T-helper 2 cell treated with Interferon-gamma antibody and Interleukin-4, amounts not matched to agents 100 ng/mL and 5 ng/mL, for 36 hours (primary cell): ENCODE results near the gene RHOT2. TPM values are rescaled to one million over a fixed set of nuclear protein-coding genes. Genes with fewer than 3 reads are reported as not detected.

ENCODE experiments used
- intact Hi-C: fragments of 100-400 bp; cut with micrococcal nuclease; formaldehyde crosslinking; loops from one replicate; pipeline ENCODE4 v1.15.1; 2023
- total RNA-seq: library from RNA; stranded (reverse); gene quantifications from 2 replicates; pipeline ENCODE4 v1.2.3, GENCODE V29; 2022

The RHOT2 gene
- total RNA-seq, 1 donor from 2014 or later = 130 TPM

DNA sequence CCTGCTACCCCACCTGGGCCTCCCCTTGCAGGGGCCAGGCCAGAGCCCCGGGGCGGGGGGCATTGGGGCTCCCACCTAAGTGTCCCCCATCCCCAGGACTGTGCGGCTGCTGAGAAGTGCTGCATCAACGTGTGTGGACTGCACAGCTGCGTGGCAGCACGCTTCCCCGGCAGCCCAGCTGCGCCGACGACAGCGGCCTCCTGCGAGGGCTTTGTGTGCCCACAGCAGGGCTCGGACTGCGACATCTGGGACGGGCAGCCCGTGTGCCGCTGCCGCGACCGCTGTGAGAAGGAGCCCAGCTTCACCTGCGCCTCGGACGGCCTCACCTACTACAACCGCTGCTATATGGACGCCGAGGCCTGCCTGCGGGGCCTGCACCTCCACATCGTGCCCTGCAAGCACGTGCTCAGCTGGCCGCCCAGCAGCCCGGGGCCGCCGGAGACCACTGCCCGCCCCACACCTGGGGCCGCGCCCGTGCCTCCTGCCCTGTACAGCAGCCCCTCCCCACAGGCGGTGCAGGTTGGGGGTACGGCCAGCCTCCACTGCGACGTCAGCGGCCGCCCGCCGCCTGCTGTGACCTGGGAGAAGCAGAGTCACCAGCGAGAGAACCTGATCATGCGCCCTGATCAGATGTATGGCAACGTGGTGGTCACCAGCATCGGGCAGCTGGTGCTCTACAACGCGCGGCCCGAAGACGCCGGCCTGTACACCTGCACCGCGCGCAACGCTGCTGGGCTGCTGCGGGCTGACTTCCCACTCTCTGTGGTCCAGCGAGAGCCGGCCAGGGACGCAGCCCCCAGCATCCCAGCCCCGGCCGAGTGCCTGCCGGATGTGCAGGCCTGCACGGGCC lies 35.2 kb upstream of the RHOT2 start:
- intact Hi-C loops = no loop called here

DNA sequence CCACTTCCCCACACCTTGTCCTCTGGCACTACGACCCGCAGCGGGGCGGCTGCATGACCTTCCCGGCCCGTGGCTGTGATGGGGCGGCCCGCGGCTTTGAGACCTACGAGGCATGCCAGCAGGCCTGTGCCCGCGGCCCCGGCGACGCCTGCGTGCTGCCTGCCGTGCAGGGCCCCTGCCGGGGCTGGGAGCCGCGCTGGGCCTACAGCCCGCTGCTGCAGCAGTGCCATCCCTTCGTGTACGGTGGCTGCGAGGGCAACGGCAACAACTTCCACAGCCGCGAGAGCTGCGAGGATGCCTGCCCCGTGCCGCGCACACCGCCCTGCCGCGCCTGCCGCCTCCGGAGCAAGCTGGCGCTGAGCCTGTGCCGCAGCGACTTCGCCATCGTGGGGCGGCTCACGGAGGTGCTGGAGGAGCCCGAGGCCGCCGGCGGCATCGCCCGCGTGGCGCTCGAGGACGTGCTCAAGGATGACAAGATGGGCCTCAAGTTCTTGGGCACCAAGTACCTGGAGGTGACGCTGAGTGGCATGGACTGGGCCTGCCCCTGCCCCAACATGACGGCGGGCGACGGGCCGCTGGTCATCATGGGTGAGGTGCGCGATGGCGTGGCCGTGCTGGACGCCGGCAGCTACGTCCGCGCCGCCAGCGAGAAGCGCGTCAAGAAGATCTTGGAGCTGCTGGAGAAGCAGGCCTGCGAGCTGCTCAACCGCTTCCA lies 34.4 kb upstream of the RHOT2 start:
- intact Hi-C loops = no loop called here

DNA sequence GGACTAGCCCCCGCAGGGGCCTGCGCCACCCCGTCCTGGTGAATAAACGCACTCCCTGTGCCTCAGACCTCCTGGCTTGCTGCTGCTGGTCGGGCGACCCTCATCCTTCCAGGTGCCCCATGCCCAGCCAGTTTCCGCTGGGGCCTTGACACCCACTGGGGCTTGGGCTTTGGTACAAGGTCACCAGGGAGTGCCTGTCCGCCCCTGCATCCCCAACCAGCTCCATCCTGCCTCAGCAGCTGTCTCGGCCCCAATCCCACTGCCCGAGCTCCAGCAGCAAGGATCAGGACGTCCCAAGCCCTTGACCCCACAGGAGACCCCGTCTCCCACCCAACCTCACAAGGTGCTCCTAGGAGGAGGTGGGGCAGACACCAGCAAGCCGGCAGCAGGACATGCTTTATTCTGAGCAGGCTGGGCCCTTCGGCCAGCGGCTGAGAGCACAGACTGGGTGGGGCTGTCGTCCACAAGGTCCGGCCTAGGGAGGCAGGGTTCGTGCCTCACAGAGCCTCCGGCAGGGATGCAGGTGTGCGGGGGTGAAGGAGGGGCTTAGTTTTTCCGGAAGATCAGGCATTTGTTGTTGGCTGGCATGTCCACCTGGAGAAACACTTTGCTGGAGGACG lies 33.8 kb upstream of the RHOT2 start:
- intact Hi-C loops = no loop called here

DNA sequence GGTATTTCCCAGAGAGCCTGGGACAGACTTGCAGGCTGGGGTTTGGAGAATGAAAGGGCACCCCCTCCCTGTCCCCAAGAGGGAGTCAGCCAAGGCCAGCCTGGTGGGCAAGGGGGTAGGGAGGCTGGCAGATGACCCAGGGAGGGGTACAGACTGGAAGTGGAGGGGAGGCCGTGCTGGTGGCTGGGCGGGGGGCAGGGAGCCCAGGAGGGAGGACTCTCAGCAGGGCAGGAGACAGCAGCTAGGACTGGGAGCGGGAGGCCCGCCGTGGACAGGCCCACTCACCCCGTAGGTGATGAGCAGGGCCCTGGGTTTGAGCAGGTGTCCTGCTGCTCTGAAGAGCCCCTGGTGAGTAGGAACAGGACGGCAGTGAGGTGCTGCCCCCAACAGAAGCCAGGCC lies 32.9 kb upstream of the RHOT2 start:
- intact Hi-C loops = loop anchor here (5.0 kb wide), 1 partner anchor 108 kb away; the partner anchor contains the start of gene CAPN15

DNA sequence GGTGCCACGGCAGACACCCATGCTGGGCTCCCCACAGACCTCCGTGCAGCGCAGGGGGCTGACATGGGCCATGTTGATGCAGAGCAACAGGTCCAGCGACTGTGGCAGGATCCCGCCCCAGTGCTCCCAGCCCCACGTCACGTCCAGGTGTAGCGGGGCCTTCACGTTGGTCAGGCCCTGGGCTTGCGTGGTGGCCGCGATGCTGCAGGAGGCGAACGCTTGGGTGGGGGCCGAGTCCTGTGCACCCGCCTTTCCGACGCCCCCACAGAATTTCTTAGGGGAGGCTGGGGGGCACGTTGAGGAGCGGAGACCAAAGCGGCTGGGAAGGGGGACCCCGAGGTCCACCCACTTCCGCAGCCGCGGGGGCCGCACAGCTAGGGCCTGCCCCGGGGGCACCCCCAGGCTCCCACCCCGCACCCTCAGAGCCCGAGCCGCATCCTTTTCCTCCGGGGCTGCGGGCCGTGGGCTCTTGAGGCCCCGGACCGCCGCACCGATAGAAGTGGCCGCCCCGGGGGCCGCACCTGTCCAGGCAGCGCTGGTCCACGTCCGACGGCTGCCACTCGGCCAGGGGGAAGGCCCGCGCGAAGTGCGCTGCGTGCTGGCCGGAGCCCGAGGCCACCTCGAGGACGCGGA lies 32.2 kb upstream of the RHOT2 start:
- intact Hi-C loops = loop anchor here (1.0 to 5.0 kb wide), 5 partner anchors 25 to 235 kb away; partner anchors contain the start of genes CAPN15, DECR2 and JMJD8

DNA sequence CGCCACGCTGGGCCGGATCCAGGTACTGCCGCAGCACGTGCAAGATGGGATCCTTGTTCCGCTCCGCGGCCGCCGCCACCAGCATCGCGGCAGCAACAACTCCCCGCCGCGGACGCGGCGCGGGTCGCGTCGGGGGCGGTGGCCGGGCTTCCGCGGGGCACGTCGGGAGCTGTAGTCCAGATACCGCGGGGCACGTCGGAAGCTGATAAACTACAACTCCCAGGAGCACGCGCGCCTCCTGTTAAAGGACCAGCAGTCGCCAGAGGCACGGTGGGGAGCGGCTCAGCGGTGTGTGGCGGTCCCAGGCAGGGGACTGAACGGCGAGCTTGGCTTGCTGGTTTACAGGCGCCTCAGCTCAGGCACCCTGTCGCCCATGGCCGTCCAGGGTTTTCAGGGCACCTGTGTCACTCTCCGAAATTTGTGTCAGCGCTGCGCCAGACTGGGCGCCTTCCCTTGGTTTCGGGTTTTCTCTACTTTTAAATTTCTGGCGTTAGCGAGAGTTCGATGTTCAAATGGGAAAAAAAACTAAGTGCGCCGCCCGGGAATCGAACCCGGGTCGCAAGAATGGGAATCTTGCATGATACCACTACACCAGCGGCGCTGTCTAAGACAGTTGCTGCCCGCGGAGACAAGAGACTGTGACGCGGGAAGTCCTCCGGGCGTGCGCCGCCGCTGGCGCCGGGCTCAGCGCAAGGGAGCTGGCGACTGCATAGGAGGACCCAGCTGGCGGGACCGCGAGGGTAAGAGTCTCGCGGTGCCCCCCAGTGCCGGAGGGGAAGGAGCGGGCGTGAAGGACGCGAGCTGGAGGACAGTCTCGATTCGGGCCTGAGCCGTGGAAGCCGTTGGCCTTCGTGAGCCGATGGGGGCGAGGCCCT lies 31.5 kb upstream of the RHOT2 start, which contains the start of gene METTL26:
Gene METTL26, minus strand, starts transcription at position 100 of the 875 bp plus-strand sequence. Its CDS starts 15 bp downstream, at position 85.
- intact Hi-C loops = loop anchor here (1.0 to 5.0 kb wide), 6 partner anchors 24 to 236 kb away; partner anchors contain the start of genes CAPN15, DECR2, JMJD8 and STUB1

DNA sequence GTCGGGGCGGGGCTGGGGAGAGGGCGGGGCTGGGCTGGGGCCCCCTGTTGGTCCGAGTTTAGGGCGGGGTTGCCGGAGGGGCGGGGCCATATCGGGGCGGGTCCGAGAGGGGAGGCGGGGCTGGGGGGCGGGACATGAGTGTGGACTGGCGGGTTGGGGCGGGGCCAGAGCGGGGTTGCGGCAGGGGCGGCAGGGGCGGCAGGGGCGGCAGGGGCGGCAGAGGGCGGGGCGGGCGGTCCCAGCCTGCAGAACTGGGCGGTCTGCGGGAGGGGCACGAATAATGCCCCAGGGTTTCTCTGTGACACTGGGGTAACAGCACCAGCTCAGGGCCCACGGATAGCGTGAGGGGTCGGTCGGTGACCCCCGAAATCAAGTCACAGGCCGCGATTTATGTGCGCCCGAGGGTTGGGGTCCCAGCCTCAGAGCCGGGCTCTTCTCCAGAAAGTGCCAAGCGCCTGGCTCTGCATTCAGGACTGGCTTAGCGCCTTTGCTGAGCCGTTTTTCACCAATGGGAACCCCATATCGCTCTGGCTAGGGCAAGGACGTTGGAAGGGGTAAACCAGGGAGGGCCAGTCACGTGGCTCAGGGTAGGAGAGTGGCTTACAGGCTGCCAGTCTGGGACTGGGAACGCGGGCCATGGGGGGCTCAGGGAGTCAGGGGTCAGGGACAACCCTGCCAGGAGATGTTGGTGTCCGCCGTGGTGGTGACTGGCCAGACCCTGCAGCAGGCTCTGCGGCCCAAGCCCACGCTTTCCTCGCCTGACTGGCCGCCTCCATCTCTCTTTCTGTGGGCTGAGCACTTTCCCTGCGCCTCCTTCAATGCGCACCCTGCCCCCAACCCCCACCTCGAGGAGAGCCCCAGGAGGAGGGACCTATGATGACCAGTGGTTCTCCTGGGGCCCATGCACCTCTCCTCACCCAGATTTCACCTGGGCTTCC lies 30.6 kb upstream of the RHOT2 start:
- intact Hi-C loops = loop anchor here (1.0 to 5.0 kb wide), 4 partner anchors 23 to 237 kb away; partner anchors contain the start of genes CAPN15, DECR2 and STUB1

DNA sequence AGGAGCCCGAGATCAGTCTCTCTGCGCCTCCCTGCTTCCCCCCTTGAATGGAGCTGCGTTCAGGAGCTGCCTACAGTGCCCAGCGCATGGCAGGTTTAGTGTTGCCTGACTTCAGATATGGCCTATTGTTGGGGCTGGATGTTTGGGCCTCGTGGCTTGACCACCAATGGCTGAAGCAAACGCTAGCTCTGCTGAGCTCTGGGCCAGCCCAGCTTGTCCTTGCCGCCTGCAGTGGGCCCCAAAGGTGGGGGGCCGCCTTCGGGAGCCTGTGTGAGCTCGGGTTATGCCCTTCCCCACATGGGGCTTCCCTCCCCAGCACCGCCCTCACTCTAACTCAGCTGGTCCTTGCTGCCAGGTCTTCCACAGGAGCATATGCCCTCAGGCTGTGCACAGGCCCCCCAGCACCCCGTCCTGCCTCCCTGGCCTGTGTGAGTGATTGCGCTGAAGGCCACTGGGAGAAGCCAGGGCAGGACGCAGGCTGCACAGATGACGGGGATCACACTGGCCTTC lies 29.8 kb upstream of the RHOT2 start:
- intact Hi-C loops = loop anchor here (5.0 kb wide), 1 partner anchor 111 kb away; the partner anchor contains the start of gene CAPN15

DNA sequence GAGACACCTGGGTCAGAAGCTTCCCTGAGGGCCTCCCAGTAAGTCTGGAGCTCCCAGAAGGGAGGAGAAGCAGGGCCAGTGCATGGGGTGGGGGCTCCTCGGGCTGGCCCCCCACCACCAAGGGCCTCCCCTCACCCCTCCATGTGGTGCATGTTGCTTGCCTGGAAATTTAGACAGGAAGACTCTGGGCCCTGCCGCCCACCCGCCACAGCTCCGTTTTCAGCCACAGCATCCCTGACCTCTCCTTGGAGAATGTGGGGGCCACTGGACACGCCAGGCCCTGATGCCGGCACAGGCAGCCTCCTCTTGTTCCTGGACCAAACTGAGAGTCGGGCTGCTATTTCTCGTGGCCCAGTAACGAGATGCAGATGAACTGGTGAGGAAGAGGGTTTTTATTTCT lies 29.1 kb upstream of the RHOT2 start:
- intact Hi-C loops = loop anchor here (5.0 kb wide), 1 partner anchor 112 kb away; the partner anchor contains the start of gene CAPN15

DNA sequence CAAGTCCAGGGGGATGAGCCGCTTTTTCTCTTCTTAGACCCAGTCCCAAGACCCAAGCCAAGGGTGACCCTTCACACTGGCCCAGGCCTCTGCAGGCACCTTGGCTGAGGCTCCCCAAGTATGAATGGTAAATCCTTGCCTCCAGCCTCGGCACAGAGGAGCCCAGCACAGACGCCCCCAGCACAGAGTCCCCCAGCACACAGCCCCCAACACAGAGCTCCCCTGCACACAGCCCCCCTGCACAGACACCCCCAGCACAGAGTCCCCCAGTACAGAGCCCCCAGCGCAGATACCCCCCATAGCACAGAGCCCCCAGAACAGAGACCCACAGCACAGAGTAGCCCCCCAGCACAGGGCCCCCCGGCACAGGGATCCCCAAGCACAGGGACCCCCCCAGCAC lies 27.3 kb upstream of the RHOT2 start:
- intact Hi-C loops = no loop called here

DNA sequence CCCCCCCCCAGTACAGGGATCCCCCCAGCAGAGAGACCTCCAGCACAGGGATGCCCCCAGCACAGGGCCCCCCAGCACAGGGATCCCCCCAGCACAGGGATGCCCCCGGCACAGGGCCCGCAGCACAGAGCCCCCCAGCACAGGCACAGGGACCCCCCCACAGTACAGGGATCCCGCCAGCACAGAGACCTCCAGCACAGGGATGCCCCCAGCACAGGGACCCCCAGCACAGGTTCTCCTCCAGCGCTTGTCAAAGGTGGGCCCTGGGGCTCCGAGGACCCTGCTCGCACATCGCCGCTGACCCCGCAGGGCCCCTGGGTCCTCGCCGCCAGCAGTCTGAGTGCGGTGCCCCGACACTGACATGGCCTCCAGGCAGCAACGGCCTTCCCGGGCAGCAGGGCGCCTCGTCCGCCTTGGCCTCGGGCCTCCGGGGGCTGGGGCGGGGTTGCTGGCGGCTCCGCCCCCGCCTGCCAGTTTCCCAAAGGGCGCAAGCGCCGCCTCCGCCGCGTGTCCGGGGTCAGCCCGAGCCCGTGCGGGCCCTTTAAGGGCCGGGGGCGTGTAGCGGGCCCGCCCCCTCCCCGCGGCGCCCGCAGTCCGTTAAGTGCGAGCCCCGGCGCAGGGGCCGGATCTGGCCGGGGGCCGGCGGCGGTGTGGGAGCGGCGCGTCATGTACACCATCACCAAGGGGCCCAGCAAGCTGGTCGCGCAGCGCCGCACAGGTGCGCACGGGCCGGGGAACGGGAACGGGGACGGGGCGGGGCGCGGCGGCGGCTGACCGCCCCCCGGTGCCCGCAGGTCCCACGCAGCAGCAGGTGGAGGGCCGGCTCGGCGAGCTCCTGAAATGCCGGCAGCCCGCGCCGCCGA lies 26.4 kb upstream of the RHOT2 start, which contains the start of gene MCRIP2:
Gene MCRIP2, plus strand, starts transcription at position 503 of the 863 bp plus-strand sequence. Its CDS starts 164 bp downstream, at position 667.
- intact Hi-C loops = no loop called here

DNA sequence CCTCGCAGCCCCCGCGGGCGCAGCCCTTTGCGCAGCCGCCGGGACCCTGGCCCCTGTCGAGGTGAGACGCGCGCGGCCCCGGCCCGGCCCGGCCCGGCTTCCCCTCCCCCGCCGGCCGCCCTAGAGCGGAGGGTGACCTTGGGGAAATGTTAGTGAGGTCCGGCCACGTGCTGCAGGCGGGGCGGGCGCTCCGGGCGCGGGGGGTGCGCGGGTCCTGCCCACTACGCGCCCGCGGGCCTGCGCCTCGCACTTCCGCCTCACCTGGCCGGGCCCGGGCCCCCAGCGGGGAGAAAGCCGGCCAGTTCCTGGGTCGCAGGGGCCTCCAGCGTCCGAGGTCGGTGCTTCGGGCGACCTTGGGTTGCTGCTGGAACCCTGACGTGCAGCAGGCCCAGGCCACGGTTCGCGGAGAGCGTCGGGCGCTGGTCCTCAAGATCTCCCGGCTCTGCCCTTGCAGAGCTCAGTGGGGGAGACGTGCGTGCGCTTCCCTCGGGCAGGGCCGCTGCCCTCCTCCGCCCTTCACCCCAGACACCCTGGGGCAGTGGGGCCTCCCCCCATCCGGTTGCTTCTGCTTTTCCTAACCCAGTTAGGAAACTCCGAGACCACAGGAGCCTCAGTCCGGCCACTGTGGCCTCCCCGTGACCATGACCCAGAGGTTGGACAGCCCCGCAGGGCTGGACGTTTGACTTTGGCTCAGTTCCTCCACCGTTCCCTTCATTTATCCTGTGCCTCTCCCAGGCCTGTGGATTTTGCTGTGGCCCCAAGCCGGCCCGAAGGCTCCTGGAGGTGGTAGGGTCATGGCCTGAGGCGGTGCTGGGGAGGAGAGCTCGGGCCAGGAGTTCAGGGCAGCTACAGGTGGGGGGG lies 25.5 kb upstream of the RHOT2 start:
- intact Hi-C loops = no loop called here

DNA sequence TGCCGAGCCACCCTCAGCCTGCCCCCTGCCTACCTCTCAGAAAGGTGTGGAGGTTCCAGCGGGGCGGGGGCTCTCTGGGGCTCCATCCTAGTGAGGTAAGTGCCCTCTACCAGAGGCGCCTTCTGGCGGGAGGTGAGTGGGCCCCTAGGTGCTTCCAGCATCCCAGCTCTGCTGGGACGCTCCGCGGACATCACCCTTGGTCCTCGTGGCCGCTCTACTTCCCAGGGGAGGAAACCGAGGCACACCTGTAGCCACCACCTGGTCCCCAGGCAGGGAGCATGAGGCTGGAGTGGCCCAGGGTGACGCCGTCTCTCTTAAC lies 24.9 kb upstream of the RHOT2 start:
- intact Hi-C loops = no loop called here

DNA sequence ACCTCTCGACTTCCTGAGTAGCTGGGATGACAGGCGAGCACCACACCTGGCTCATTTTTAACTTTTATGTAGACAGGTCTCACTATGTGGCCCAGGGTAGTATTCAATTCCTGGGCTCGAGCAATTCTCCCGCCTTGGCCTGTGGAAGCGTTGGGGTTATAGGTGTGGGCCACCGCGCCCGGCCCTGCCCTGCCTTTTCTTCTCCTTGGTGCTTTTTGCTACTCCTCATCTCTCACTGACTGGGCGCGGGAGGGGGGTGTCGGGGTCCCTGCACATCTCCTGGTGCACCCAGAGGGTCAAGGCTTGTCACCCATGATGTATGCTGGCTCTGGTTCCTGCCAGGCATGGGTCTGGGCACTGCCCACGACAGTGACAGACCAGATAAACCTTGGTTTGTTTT lies 23.4 kb upstream of the RHOT2 start:
- intact Hi-C loops = no loop called here

DNA sequence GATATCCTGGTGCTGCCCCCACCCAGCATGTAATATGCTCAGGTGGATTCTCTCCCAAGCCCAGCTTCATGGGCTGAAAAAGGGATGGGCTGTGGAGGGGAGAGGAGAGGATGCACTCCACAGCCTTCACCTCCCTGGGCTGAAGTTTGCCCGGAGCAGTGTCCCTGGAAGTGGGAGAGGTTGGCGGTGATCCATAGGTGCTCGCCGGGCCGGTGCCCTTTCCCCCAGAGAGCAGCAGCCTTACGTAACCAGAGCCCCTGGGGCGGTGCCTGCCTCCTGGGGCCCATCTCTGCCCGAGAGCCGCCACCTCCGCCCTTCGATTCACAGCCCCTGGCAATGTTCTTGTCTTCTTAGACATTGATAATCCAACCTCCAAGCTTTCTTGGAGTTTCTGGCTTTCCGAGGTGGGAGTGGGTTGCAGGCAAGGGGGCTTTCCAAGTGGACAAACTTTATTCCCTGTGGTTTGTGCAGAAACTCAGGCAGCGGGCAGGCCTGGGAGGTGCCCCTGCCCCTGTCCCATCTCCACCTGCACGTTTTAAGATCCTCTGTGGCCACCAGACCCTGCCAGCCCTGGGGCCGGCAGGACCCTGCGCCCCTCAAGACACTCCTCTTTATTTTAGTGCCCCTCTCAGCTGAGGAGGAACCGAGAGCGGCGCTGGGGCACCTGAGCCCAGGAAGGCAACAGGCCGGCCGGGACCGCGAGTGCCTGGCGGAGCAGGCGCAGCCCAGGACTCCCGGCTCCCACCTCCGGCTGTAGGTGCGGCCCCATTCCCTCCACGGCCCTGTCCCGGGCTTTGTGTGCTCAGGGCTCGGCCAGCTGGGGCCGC lies 21.9 kb upstream of the RHOT2 start:
- intact Hi-C loops = no loop called here

DNA sequence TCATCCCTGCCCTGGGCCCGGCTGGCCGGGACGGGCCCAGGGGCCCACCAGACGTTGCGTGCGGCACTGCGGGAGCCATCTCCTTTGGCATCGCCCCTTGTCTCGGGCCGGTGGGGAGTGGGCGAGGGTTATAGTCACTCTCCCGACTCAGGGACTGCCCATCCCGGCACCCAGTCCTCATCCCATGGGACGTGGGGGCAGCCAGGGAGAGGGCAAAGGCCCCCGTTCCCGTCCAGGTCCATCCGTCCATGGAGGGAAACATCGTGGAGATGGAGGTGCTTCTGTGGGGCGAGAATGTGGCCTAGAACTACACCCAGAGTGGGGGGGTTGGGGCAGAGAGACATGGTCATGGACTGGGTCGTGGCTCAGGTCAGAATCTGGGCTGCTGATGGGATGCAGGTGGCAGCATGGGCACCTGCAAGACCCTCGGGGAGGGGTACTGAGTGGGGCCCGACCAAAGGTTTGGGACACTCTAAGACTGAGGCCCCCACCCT lies 21.2 kb upstream of the RHOT2 start:
- intact Hi-C loops = no loop called here
